ENCODE results near the gene EPB41L1. TPM values are rescaled to one million over a fixed set of nuclear protein-coding genes. Genes with fewer than 3 reads are reported as not detected.
A peak's percentile ranks its signal among the peaks of the same experiment; 100 is the strongest.

Gene EPB41L1
- total RNA-seq, 1 donor from 2014 or later = 35.6 TPM

DNA sequence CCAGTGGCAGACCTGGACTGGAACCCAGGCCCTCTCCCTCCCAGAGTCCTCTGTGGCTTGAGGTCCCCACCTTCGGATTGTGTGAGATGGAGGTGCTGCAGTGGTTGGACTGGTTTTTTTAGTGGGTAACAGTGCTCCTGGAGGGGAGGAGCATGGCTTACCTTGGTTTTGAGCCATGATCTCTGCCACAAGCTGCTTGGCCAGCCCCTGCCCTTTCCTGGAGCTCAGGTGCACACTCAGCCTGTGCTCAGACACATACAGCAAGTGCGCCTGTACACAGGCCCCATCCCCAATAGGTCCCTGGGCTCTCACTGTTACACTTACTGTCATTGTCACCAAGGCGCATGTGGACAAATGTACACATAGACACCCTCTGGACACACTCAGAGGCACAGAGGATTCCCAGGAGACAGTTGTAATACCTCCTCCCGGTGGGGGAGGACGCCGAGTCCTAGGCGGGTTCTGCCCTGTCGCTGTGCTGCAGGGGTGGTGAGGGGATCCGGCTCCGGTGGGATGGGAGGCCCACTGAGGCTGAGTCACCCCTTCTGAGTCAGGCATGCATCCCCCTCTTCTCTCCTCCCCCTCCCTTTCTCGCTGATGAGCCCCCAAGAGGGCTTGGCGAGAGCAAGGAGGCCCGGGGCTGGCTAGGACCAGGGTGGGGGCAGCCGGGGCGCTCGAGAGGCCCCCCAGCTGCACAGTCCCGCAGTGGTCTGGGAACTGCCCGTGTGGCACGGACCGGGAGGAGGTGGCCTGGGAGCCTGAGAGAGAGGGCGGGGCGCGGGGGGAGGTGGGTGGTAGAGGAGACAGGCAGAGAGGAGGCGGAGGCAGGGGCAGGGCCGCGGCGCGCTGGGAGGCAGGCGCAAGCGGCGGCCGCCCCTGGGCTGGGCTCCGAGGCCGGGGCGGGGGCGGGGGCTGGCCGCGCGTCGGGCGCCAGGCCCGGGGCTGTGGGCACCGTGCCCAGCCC is 522 bp upstream of the EPB41L1 start:
- DNase-seq (ENCODE audit: low spot score, unreplicated experiment) = peak; percentile 59
- Mint-ChIP-seq H3K4me3 (ENCODE audit: low read depth) (peak overlapping the region; percentile 68), H3K9me3 (ENCODE audit: low read depth) (no peaks in the 10 kb centered on the region), H3K4me1 (ENCODE audit: low read depth) (peaks cover 6% of the 10 kb centered on the region), H3K27me3 (peaks cover 20% of the 10 kb centered on the region), H3K27ac (no peak overlapping the region), H3K36me3 (ENCODE audit: insufficient read depth) (no peaks in the 10 kb centered on the region)
- TF ChIP-seq CTCF (IDR thresholded peaks at IDR 0.05; ENCODE audit: unreplicated experiment) = no peak

- Mint-ChIP-seq H3K36me3 (ENCODE audit: insufficient read depth) (no peaks in the 10 kb centered on the region), H3K27me3 (peaks cover 20% of the 10 kb centered on the region), H3K9me3 (ENCODE audit: low read depth) (no peaks in the 10 kb centered on the region), H3K4me3 (ENCODE audit: low read depth) (peak overlapping the region; percentile 77), H3K27ac (no peak overlapping the region), H3K4me1 (ENCODE audit: low read depth) (peaks cover 6% of the 10 kb centered on the region)
- no peak for DNase-seq (ENCODE audit: low spot score, unreplicated experiment)
- TF ChIP-seq CTCF (IDR thresholded peaks at IDR 0.05; ENCODE audit: unreplicated experiment) = no peak
These were observed 1.1 kb downstream of the EPB41L1 start for GRCh38 chr20:36155629-36155971.

DNA sequence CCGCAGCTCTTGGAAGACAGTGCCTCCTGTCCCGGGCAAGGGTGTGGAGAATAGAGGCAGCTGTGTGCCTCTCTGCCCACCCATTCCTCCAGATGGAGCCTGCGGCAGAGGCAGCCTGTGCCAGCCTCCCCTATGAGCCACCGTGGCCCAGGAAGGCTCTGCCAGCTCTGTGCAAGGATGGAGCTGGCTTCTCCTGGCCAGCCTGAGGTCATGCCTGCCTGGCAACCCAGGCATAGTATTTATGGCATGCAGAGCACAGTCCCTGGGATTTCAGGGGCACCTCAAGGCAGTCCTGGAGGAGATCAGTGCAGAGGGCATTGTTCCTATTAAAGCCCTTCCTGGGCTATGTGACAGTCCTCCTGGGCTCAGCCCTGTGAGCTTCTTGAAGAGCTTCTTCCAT is 1.5 kb downstream of the EPB41L1 start:
- Mint-ChIP-seq H3K36me3 (ENCODE audit: insufficient read depth) (no peaks in the 10 kb centered on the region), H3K27me3 (peaks cover 20% of the 10 kb centered on the region), H3K4me3 (ENCODE audit: low read depth) (no peak overlapping the region), H3K9me3 (ENCODE audit: low read depth) (no peaks in the 10 kb centered on the region), H3K27ac (no peak overlapping the region), H3K4me1 (ENCODE audit: low read depth) (peaks cover 6% of the 10 kb centered on the region)
- no peak for TF ChIP-seq CTCF (IDR thresholded peaks at IDR 0.05; ENCODE audit: unreplicated experiment)
- DNase-seq (ENCODE audit: low spot score, unreplicated experiment) = no peak

DNA sequence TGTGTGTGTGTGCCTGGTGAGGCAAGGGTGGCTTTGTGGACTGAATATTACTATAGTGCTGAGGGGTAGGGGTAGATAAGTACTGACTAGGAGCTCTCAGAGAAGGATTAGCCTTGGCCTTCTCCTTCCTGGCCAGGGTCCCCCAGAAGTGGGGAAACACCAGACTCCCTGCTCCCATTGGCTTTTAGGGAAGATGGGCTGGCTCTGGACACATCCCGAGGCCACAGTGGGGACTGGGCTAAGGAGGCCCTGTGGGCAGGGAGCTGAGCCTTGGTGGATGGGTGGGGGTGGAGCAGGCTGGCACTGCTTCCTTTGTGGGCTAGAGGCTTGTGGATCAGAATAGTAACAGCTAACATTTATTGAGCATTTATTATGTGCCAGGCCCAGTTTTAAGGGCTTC is 3.1 kb downstream of the EPB41L1 start:
- Mint-ChIP-seq H3K36me3 (ENCODE audit: insufficient read depth) (no peaks in the 10 kb centered on the region), H3K27me3 (peaks cover 15% of the 10 kb centered on the region), H3K4me1 (ENCODE audit: low read depth) (peaks cover 5% of the 10 kb centered on the region), H3K4me3 (ENCODE audit: low read depth) (no peak overlapping the region), H3K27ac (no peak overlapping the region), H3K9me3 (ENCODE audit: low read depth) (no peaks in the 10 kb centered on the region)
- no peak for DNase-seq (ENCODE audit: low spot score, unreplicated experiment)
- TF ChIP-seq CTCF (IDR thresholded peaks at IDR 0.05; ENCODE audit: unreplicated experiment) = no peak

- Mint-ChIP-seq H3K4me1 (ENCODE audit: low read depth) (peaks cover 5% of the 10 kb centered on the region), H3K4me3 (ENCODE audit: low read depth) (no peak overlapping the region), H3K27ac (no peak overlapping the region), H3K36me3 (ENCODE audit: insufficient read depth) (no peaks in the 10 kb centered on the region), H3K27me3 (peaks cover 8% of the 10 kb centered on the region), H3K9me3 (ENCODE audit: low read depth) (no peaks in the 10 kb centered on the region)
- no peak for TF ChIP-seq CTCF (IDR thresholded peaks at IDR 0.05; ENCODE audit: unreplicated experiment)
- DNase-seq (ENCODE audit: low spot score, unreplicated experiment) = no peak
These were observed 3.7 kb downstream of the EPB41L1 start for GRCh38 chr20:36158160-36158741.
